ENCODE results near the gene RASGEF1C.

RASGEF1C gene

GRCh38 chr5:180136630-180137381, 72.2 kb downstream of the RASGEF1C start:
- no peak for TF ChIP-seq GABPA (IDR thresholded peaks at IDR 0.05; ENCODE audit: low read depth)
- TF ChIP-seq REST (IDR thresholded peaks at IDR 0.05; ENCODE audit: insufficient replicate concordance, low read depth): no peak
- no peak for TF ChIP-seq POLR2AphosphoS5 (IDR thresholded peaks at IDR 0.05; ENCODE audit: low read depth)
- no peak for TF ChIP-seq SPI1 (IDR thresholded peaks at IDR 0.05; ENCODE audit: borderline replicate concordance, low read depth)
- no peak for TF ChIP-seq CTCF (IDR thresholded peaks at IDR 0.05; ENCODE audit: insufficient read depth, low read length)
- H3K27ac ChIP-seq (replicated peaks): no peak overlapping the region
- no peak for DNase-seq (ENCODE audit: low read depth in 1 of 2, low spot score in 1 of 2)
- no peak overlapping the region for H3K4me3 ChIP-seq (replicated peaks; ENCODE audit: insufficient read depth, low read length)
- no peaks in the 10 kb centered on the region for H3K27me3 ChIP-seq (ENCODE audit: insufficient read depth, poor library complexity, severe bottlenecking)

GRCh38 chr5:180135967-180136629, 72.9 kb downstream of the RASGEF1C start:
- Histone ChIP-seq H3K27ac (replicated peaks) (no peak overlapping the region), H3K4me3 (replicated peaks; ENCODE audit: insufficient read depth, low read length) (no peak overlapping the region), H3K27me3 (ENCODE audit: insufficient read depth, poor library complexity, severe bottlenecking) (no peaks in the 10 kb centered on the region)
- no peak for DNase-seq (ENCODE audit: low read depth in 1 of 2, low spot score in 1 of 2)
- TF ChIP-seq SPI1 (IDR thresholded peaks at IDR 0.05; ENCODE audit: borderline replicate concordance, low read depth): no peak
- TF ChIP-seq POLR2AphosphoS5 (IDR thresholded peaks at IDR 0.05; ENCODE audit: low read depth): no peak
- no peak for TF ChIP-seq REST (IDR thresholded peaks at IDR 0.05; ENCODE audit: insufficient replicate concordance, low read depth)
- TF ChIP-seq GABPA (IDR thresholded peaks at IDR 0.05; ENCODE audit: low read depth): no peak
- no peak for TF ChIP-seq CTCF (IDR thresholded peaks at IDR 0.05; ENCODE audit: insufficient read depth, low read length)

- no peaks in the 10 kb centered on the region for H3K27me3 ChIP-seq (ENCODE audit: insufficient read depth, poor library complexity, severe bottlenecking)
- H3K4me3 ChIP-seq (replicated peaks; ENCODE audit: insufficient read depth, low read length): no peak overlapping the region
- no peak overlapping the region for H3K27ac ChIP-seq (replicated peaks)
- TF ChIP-seq GABPA (IDR thresholded peaks at IDR 0.05; ENCODE audit: low read depth) (no peak), SPI1 (IDR thresholded peaks at IDR 0.05; ENCODE audit: borderline replicate concordance, low read depth) (peak; percentile 26; the same call in 1 of the 2 replicates), CTCF (IDR thresholded peaks at IDR 0.05; ENCODE audit: insufficient read depth, low read length) (no peak)
- DNase-seq (ENCODE audit: low read depth in 1 of 2, low spot score in 1 of 2): peak; percentile 48 to 67
These were observed 73.7 kb downstream of the RASGEF1C start for GRCh38 chr5:180135128-180135955.

Data from HL-60 (cell line).